Fibroblast of skin of scalp (primary cell): ENCODE results near the gene ASB1.
"Not testable (repeated sequence)": the region's sequence is repeated elsewhere in the genome, so short reads cannot be mapped to it uniquely, and the experiment has no call there.

Experiments used
- DNase-seq: peaks from one replicate; pipeline ENCODE4 v3.0.0-alpha.2; 2013

The ASB1 gene

GRCh38 chr2:238404406-238405216, 22.1 kb upstream of the ASB1 start:
- DNase-seq: no peak

GRCh38 chr2:238405217-238405555, 21.5 kb upstream of the ASB1 start:
- not testable (repeated sequence) for DNase-seq

GRCh38 chr2:238406221-238406997, 20.3 kb upstream of the ASB1 start:
- DNase-seq: no peak

- no peak for DNase-seq
These were observed 19.8 kb upstream of the ASB1 start for GRCh38 chr2:238406998-238407285.

GRCh38 chr2:238407566-238407965, 19.2 kb upstream of the ASB1 start:
- DNase-seq: no peak

- no peak for DNase-seq
These were observed 17.9 kb upstream of the ASB1 start for GRCh38 chr2:238408615-238409340.

- no peak for DNase-seq
These were observed 17.2 kb upstream of the ASB1 start for GRCh38 chr2:238409341-238410199.

- DNase-seq: no peak
These were observed 14.5 kb upstream of the ASB1 start for GRCh38 chr2:238412067-238412767.

GRCh38 chr2:238413368-238413767, 13.4 kb upstream of the ASB1 start:
- DNase-seq: no peak

GRCh38 chr2:238415036-238415764, 11.5 kb upstream of the ASB1 start:
- DNase-seq: no peak

- no peak for DNase-seq
These were observed 10.8 kb upstream of the ASB1 start for GRCh38 chr2:238415893-238416292.

- no peak for DNase-seq
These were observed 8.3 kb upstream of the ASB1 start for GRCh38 chr2:238418196-238418998.

GRCh38 chr2:238418999-238419546, 7.7 kb upstream of the ASB1 start:
- DNase-seq: peak; percentile 39

- DNase-seq: no peak
These were observed 6.3 kb upstream of the ASB1 start for GRCh38 chr2:238420442-238420841.

- no peak for DNase-seq
These were observed 5.6 kb upstream of the ASB1 start for GRCh38 chr2:238420878-238421694.

GRCh38 chr2:238421695-238422035, 5.1 kb upstream of the ASB1 start:
- DNase-seq: no peak

- no peak for DNase-seq
These were observed 4.4 kb upstream of the ASB1 start for GRCh38 chr2:238422285-238422684.

GRCh38 chr2:238422940-238423339, 3.8 kb upstream of the ASB1 start:
- DNase-seq: no peak
